H1 (cell line): ENCODE results near the gene MSH5.

Source experiments
- EP300 ChIP-seq, 2 experiments: IDR thresholded peaks; 1 replicate in 1 of 2; 2 replicates in 1 of 2; pipeline ENCODE4 v1.6.1; 2011 to 2012; ENCODE audit warnings: low read depth in 2 of 2, low read length in 2 of 2, mild to moderate bottlenecking in 2 of 2, borderline replicate concordance in 1 of 2, inconsistent platforms in 1 of 2, moderate library complexity in 1 of 2
- GABPA ChIP-seq: IDR thresholded peaks from 2 replicates; pipeline ENCODE4 v1.6.1; 2011; ENCODE audit warnings: mild to moderate bottlenecking, low read length, moderate library complexity, borderline replicate concordance; ENCODE audit not compliant: insufficient read depth
- KDM4A ChIP-seq: IDR thresholded peaks from one replicate; pipeline ENCODE4 v1.7.1; 2012; ENCODE audit warnings: low read depth, mild to moderate bottlenecking, moderate library complexity, low read length, inconsistent platforms; ENCODE audit not compliant: severe bottlenecking
- POLR2AphosphoS5 ChIP-seq: IDR thresholded peaks from 2 replicates; pipeline ENCODE4 v1.6.1; 2011; ENCODE audit warnings: low read depth, low read length
- TF ChIP-seq, protein P1 (sequence below), 3 experiments: IDR thresholded peaks; 1 replicate in 2 of 3; 2 replicates in 1 of 3; pipeline versions ENCODE4 v1.5.1 to v1.6.1; 2011; ENCODE audit warnings: low read length in 3 of 3, mild to moderate bottlenecking in 3 of 3, inconsistent platforms in 2 of 3, low read depth in 1 of 3, moderate library complexity in 1 of 3; ENCODE audit not compliant: insufficient read depth in 1 of 3; ENCODE audit errors: control extremely low read depth in 1 of 3
- TF ChIP-seq, protein P2 (sequence below): IDR thresholded peaks from 2 replicates; pipeline ENCODE4 v1.6.1; 2012; ENCODE audit warnings: low read length, inconsistent platforms

DNA sequence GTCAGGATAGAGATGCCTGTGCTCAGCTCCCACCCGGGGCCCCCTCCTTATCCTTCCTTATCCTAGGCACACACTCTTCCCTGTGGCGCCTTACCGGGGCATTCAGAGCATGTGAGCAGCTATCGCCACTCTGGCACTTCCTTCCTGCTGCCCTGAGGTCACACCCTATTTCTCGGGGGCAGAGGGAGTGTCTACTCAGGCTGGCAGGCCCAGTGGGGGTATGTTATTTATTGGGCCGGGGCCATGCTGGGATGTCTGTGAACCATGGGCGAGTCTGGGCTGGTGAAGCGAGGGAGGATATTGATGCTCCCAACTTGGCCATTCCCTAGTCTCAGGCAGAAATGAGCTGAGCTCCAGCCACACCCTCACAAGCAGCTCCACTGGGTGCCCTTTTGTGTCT lies 28.6 kb upstream of the MSH5 start:
- TF ChIP-seq GABPA = no peak
- TF ChIP-seq, protein P1, sequence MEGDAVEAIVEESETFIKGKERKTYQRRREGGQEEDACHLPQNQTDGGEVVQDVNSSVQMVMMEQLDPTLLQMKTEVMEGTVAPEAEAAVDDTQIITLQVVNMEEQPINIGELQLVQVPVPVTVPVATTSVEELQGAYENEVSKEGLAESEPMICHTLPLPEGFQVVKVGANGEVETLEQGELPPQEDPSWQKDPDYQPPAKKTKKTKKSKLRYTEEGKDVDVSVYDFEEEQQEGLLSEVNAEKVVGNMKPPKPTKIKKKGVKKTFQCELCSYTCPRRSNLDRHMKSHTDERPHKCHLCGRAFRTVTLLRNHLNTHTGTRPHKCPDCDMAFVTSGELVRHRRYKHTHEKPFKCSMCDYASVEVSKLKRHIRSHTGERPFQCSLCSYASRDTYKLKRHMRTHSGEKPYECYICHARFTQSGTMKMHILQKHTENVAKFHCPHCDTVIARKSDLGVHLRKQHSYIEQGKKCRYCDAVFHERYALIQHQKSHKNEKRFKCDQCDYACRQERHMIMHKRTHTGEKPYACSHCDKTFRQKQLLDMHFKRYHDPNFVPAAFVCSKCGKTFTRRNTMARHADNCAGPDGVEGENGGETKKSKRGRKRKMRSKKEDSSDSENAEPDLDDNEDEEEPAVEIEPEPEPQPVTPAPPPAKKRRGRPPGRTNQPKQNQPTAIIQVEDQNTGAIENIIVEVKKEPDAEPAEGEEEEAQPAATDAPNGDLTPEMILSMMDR (IDR thresholded peaks at IDR 0.05; ENCODE audit: control extremely low read depth in 1 of 3, insufficient read depth in 1 of 3, low read depth in 1 of 3, low read length in 3 of 3) = no peak
- no peak for TF ChIP-seq POLR2AphosphoS5
- TF ChIP-seq, protein P2, sequence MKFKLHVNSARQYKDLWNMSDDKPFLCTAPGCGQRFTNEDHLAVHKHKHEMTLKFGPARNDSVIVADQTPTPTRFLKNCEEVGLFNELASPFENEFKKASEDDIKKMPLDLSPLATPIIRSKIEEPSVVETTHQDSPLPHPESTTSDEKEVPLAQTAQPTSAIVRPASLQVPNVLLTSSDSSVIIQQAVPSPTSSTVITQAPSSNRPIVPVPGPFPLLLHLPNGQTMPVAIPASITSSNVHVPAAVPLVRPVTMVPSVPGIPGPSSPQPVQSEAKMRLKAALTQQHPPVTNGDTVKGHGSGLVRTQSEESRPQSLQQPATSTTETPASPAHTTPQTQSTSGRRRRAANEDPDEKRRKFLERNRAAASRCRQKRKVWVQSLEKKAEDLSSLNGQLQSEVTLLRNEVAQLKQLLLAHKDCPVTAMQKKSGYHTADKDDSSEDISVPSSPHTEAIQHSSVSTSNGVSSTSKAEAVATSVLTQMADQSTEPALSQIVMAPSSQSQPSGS = no peak
- TF ChIP-seq EP300 (IDR thresholded peaks at IDR 0.05; ENCODE audit: borderline replicate concordance in 1 of 2, low read depth in 2 of 2, low read length in 2 of 2) = no peak
- no peak for TF ChIP-seq KDM4A
